Stomach (tissue), 4 donors: Measurements from ENCODE around the gene TUSC2.

ENCODE experiments used
- CTCF ChIP-seq, 7 experiments: fragments of 450-650 bp in 4 of 7; fragments of 200-600 bp in 3 of 7; sonication (generic) in 3 of 7; IDR thresholded peaks; one replicate each; pipeline ENCODE4 v1.5.1; 2016 to 2019; ENCODE audit warnings: antibody characterized with exemption in 7 of 7, control low read depth in 2 of 7, mild to moderate bottlenecking in 1 of 7
- POLR2AphosphoS5 ChIP-seq, 3 donors: sonication (generic); formaldehyde crosslinking; IDR thresholded peaks; one replicate each; pipeline ENCODE4 v1.6.1; 2016; ENCODE audit warnings: antibody characterized with exemption in 3 of 3

GRCh38 chr3:50342813-50343633 lies 15.0 kb upstream of the TUSC2 start:
- no peak for TF ChIP-seq POLR2AphosphoS5 (IDR thresholded peaks at IDR 0.05)
- TF ChIP-seq CTCF (IDR thresholded peaks at IDR 0.05): no peak
